ENCODE results near the gene TMEM271.

DNA sequence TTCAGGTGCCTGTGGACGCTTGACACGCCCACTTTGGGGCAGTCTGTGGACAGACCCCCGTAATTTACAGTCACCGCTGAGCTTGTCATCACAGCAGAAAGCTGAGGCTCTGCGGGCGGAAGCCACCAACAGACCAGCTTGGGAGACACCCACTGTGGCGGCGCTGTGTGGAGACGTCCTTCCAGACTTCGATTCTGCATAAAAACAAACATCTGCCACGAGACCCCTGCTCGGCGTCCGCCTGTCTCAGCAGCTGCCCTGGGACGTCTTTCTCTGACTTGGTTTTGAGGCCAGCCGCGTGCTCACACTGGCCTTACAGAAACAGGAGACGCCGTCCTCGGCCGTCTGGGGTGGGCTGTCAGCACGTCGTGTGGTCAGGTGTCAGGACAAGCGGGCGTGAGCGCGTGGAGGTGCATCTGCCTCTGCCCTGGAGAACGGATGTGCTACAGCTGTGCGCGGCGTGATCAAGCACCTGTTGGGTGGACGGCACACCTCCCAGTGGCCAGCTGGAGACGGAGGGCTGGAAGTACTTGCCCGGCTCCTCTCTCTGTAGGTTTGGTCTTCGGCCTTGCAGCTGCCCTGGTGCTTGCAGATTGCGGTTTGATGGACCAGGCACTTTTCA is 39.6 kb downstream of the TMEM271 start:
- TF ChIP-seq POLR2A (IDR thresholded peaks at IDR 0.05), result no peak
- TF ChIP-seq, protein P1, sequence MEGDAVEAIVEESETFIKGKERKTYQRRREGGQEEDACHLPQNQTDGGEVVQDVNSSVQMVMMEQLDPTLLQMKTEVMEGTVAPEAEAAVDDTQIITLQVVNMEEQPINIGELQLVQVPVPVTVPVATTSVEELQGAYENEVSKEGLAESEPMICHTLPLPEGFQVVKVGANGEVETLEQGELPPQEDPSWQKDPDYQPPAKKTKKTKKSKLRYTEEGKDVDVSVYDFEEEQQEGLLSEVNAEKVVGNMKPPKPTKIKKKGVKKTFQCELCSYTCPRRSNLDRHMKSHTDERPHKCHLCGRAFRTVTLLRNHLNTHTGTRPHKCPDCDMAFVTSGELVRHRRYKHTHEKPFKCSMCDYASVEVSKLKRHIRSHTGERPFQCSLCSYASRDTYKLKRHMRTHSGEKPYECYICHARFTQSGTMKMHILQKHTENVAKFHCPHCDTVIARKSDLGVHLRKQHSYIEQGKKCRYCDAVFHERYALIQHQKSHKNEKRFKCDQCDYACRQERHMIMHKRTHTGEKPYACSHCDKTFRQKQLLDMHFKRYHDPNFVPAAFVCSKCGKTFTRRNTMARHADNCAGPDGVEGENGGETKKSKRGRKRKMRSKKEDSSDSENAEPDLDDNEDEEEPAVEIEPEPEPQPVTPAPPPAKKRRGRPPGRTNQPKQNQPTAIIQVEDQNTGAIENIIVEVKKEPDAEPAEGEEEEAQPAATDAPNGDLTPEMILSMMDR (IDR thresholded peaks at IDR 0.05), result no peak
- TF ChIP-seq POLR2AphosphoS5 (IDR thresholded peaks at IDR 0.05), result no peak
- TF ChIP-seq EP300 (IDR thresholded peaks at IDR 0.05; ENCODE audit: low read depth), result no peak

All from transverse colon (tissue), 4 donors.